NB4 (cell line): Measurements from ENCODE around the gene CLMN.

Experiments used
- CTCF ChIP-seq: IDR thresholded peaks from one replicate; pipeline ENCODE4 v1.5.1; 2012; ENCODE audit warnings: low read depth, low read length
- POLR2A ChIP-seq: IDR thresholded peaks from 2 replicates; pipeline ENCODE4 v1.6.1; 2011; ENCODE audit warnings: mild to moderate bottlenecking; ENCODE audit not compliant: insufficient read length; ENCODE audit errors: extremely low read depth

- no peak for TF ChIP-seq CTCF
- no peak for TF ChIP-seq POLR2A
These were observed 44.2 kb downstream of the CLMN start for GRCh38 chr14:95275494-95275893.
